KOPT-K1 (cell line): ENCODE results near the gene CCDC88A.
A peak's percentile ranks its signal among the peaks of the same experiment; 100 is the strongest.

Experiments
- H3K27ac ChIP-seq: fragments of 200-600 bp; sonication (generic); 2 replicates; pipeline ENCODE4 v1.5.1; 2016; ENCODE audit warnings: antibody characterized with exemption, mild to moderate bottlenecking, low read depth, low read length; ENCODE audit not compliant: poor library complexity, severe bottlenecking
- H3K36me3 ChIP-seq: fragments of 200-600 bp; sonication (generic); 2 replicates; pipeline ENCODE4 v1.5.1; 2017; ENCODE audit warnings: antibody characterized with exemption, mild to moderate bottlenecking, low read length, moderate library complexity; ENCODE audit not compliant: insufficient read depth
- H3K9me3 ChIP-seq: fragments of 200-600 bp; sonication (generic); 2 replicates; pipeline ENCODE4 v1.5.1; 2017; ENCODE audit warnings: antibody characterized with exemption, low read length, mild to moderate bottlenecking; ENCODE audit not compliant: insufficient read depth, poor library complexity, severe bottlenecking

Gene CCDC88A

GRCh38 chr2:55431982-55432627, 12.4 kb upstream of the CCDC88A start:
- H3K27ac ChIP-seq = no peak overlapping the region
- no peaks in the 10 kb centered on the region for H3K36me3 ChIP-seq
- H3K9me3 ChIP-seq = no peaks in the 10 kb centered on the region

- Histone ChIP-seq H3K9me3 (no peaks in the 10 kb centered on the region), H3K27ac (no peak overlapping the region), H3K36me3 (no peaks in the 10 kb centered on the region)
Observed at GRCh38 chr2:55430211-55430975, 10.7 kb upstream of the CCDC88A start.

- H3K27ac ChIP-seq = no peak overlapping the region
- no peaks in the 10 kb centered on the region for H3K36me3 ChIP-seq
- no peaks in the 10 kb centered on the region for H3K9me3 ChIP-seq
Observed at GRCh38 chr2:55428258-55428657, 8.6 kb upstream of the CCDC88A start.

GRCh38 chr2:55425431-55425831, 5.8 kb upstream of the CCDC88A start:
- Histone ChIP-seq H3K27ac (no peak overlapping the region), H3K36me3 (no peaks in the 10 kb centered on the region), H3K9me3 (no peaks in the 10 kb centered on the region)

- H3K9me3 ChIP-seq = no peaks in the 10 kb centered on the region
- no peak overlapping the region for H3K27ac ChIP-seq
- H3K36me3 ChIP-seq = no peaks in the 10 kb centered on the region
Observed at GRCh38 chr2:55422876-55423665, 3.4 kb upstream of the CCDC88A start.

- Histone ChIP-seq H3K9me3 (no peaks in the 10 kb centered on the region), H3K27ac (no peak overlapping the region), H3K36me3 (no peaks in the 10 kb centered on the region)
Observed at GRCh38 chr2:55421326-55421725, 1.7 kb upstream of the CCDC88A start.

- Histone ChIP-seq H3K27ac (no peak overlapping the region), H3K36me3 (no peaks in the 10 kb centered on the region), H3K9me3 (no peaks in the 10 kb centered on the region)
Observed at GRCh38 chr2:55420871-55421270, 1.2 kb upstream of the CCDC88A start.

- Histone ChIP-seq H3K36me3 (0 out of 2 replicates have a peak, but pooled peaks cover 2% of the 10 kb centered on the region), H3K9me3 (no peaks in the 10 kb centered on the region), H3K27ac (peak overlapping the region; percentile 93)
Observed at GRCh38 chr2:55420439-55420725, 726 bp upstream of the CCDC88A start.

- 0 out of 2 replicates have a peak, but pooled peaks cover 5% of the 10 kb centered on the region for H3K36me3 ChIP-seq
- H3K9me3 ChIP-seq = no peaks in the 10 kb centered on the region
- peak overlapping the region; percentile 93 for H3K27ac ChIP-seq
Observed at GRCh38 chr2:55419233-55419678, 400 bp downstream of the CCDC88A start.

GRCh38 chr2:55418512-55419232, 984 bp downstream of the CCDC88A start:
- H3K9me3 ChIP-seq = no peaks in the 10 kb centered on the region
- peak overlapping the region; percentile 93 for H3K27ac ChIP-seq
- H3K36me3 ChIP-seq = peaks cover 7% of the 10 kb centered on the region; the same call in 1 of the 2 replicates

GRCh38 chr2:55418072-55418471, 1.6 kb downstream of the CCDC88A start:
- Histone ChIP-seq H3K36me3 (peaks cover 13% of the 10 kb centered on the region; the same call in 1 of the 2 replicates), H3K27ac (peak overlapping the region; percentile 93), H3K9me3 (no peaks in the 10 kb centered on the region)

- no peaks in the 10 kb centered on the region for H3K9me3 ChIP-seq
- H3K27ac ChIP-seq = no peak overlapping the region
- H3K36me3 ChIP-seq = peaks cover 24% of the 10 kb centered on the region
Observed at GRCh38 chr2:55416786-55417568, 2.7 kb downstream of the CCDC88A start.

- H3K36me3 ChIP-seq = peaks cover 35% of the 10 kb centered on the region
- no peak overlapping the region for H3K27ac ChIP-seq
Observed at GRCh38 chr2:55415300-55415699, 4.4 kb downstream of the CCDC88A start.

More at GRCh38 chr2:55415300-55415699, 4.4 kb downstream of the CCDC88A start:
- no peaks in the 10 kb centered on the region for H3K9me3 ChIP-seq
